GM12892 (cell line): Measurements from ENCODE around the gene ZNF394.

ENCODE experiments used
- DNase-seq: peaks from one replicate; pipeline ENCODE4 v3.0.0; 2011; ENCODE audit not compliant: insufficient read length
- FAIRE-seq: peaks from 2 replicates; lab custom pipeline; 2011; peaks lifted over from hg19 to GRCh38; lab: Jason Lieb, UNC
- POLR2A ChIP-seq: IDR thresholded peaks from 2 replicates; pipeline ENCODE4 v1.6.1; 2011; ENCODE audit warnings: low read depth, low read length, control low read depth
- POLR2AphosphoS5 ChIP-seq: IDR thresholded peaks from 2 replicates; pipeline ENCODE4 v1.6.1; 2011; ENCODE audit warnings: low read depth, low read length, control low read depth
- TAF1 ChIP-seq: IDR thresholded peaks from 2 replicates; pipeline ENCODE4 v1.6.1; 2011; ENCODE audit warnings: low read depth, mild to moderate bottlenecking, control low read depth, low read length, borderline replicate concordance

ZNF394 gene

DNA sequence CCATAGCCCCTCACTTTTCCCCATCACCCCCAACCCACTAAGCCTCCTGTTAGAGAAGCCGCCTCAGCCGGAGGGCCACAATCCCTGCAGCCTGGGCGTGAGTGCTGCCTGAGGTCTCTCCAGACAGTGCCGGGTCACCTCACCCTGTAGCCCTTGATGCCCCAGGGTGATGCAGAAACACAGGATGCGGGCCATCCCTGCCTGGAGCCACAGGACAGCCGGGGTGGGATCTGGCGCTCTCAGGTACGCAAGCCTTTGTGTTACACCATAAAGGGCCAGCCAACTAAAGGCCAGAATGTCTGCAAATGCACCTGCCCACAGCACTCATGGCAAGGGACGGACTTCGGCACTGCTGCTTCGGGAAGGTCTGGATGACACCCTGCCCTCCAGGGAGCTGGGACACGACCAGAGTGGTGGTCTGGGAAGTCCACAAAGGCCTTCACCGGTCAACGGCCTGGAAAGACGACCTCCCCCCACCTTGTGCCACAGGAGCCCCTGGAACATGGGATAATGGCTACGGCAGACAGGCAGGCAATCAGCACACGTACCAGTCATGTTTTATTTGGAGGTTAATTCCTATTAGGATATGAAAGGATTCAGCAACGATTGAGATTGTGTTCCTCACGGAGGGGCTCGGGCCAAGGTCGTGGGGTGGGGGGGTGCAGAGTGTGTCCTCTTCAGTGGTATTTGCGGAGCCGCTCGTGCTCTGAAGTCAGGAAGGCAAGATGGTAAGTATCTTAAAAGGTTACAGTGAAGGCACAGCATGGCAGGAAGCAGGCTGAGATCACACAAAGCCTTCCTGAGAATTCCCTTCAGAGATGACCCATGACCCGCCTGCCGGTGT, 42.2 kb downstream of the ZNF394 start:
- no peak for DNase-seq
- TF ChIP-seq POLR2AphosphoS5 (no peak; the same call in none of the 2 replicates), TAF1 (no peak), POLR2A (peak; percentile 39; the same call in 1 of the 2 replicates)
- no peak for FAIRE-seq

DNA sequence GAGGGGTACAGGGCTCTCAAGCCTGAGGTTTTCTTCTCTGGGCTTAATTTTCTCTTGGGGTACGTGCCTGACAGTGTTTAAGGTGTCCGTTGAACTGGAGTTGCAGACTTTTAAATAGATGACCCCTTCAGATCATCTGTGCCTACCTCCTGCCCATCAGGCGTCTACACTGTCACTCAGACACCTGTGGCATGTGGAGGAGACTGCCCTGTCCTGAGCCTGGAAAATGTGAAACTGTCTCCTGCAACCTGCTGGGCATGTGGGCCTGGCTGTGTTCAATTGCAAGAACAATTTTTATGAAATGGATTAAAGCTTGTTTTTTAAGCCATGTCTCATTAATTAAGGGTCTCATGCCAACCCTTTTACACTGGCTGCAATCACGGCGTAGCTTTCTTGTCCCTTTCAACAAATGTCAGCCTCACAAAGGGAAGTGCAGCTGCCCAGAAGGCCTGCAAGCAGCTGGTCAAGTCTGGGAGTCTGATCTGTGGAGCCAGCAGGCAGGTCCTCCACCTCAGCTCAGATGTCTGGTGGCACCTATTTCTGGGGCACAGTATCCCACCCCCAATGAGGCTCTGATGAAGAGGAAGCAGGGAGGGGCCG, 42.9 kb downstream of the ZNF394 start:
- TF ChIP-seq TAF1 (no peak), POLR2A (no peak), POLR2AphosphoS5 (no peak)
- DNase-seq (no peak), FAIRE-seq (no peak)

DNA sequence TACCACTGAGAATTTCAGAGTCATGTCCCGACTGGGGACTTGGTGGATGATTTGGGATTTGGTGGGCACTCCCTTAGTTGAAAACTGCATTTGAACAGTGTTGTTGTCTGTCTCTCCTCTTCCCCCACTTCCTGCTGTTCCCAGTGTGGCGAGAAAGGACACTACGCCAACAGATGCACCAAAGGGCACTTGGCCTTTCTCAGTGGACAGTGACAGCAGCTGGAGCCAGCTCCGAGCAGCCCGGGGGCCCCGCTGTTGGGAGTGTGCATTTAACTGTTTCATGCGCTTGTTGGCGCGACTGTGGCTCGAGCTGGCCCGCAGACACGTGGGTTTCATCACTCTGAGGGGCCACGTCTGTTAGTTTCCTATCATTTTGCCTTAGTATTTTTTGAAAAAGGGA, 43.8 kb downstream of the ZNF394 start:
- DNase-seq (no peak), FAIRE-seq (no peak)
- TF ChIP-seq POLR2AphosphoS5 (no peak), POLR2A (no peak), TAF1 (no peak)

DNA sequence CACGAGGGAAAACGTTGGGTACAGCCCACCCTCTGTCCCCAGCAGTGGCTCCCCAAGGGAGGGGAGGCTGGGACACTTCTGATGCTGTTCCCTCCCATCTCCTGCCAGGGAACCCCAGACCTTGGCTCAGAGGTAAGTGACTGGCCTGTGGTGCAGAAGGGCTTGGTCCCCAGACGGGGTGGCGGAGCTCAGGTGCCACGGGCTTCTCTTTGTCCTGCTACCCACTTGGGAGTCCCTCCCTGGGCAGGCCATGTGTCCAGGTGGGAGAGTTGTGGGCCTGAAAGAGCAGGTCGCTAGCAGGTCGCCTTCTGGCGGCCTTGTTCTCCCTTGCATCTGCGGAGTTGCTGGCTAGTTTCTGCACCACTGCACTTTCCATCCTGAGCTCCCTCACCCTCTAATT, 44.2 kb downstream of the ZNF394 start:
- DNase-seq = no peak
- no peak for TF ChIP-seq POLR2A
- TF ChIP-seq POLR2AphosphoS5 = no peak
- TF ChIP-seq TAF1 = no peak
- no peak for FAIRE-seq

DNA sequence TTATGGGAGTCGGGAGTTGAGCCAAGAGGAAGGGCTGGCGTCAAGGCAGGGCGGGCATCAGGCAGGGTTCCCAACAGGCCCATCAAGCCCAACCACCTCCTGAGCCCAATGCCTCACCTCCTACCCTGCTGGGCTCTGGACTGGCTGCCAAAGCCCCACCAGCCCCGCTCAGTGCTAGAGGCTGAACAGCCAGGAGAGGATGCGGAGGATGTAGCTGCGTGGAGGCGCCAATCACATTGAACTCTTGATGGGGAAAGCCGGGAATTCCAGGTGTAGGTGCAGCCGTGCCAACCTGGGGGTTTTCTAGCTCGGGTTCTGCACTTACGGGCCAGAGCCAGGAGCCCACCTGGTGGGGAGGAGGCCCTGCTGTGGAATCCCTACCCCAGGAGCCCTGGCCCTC, 47.0 kb downstream of the ZNF394 start:
- FAIRE-seq = no peak
- DNase-seq = no peak
- TF ChIP-seq POLR2AphosphoS5 = no peak
- no peak for TF ChIP-seq POLR2A
- TF ChIP-seq TAF1 = no peak

DNA sequence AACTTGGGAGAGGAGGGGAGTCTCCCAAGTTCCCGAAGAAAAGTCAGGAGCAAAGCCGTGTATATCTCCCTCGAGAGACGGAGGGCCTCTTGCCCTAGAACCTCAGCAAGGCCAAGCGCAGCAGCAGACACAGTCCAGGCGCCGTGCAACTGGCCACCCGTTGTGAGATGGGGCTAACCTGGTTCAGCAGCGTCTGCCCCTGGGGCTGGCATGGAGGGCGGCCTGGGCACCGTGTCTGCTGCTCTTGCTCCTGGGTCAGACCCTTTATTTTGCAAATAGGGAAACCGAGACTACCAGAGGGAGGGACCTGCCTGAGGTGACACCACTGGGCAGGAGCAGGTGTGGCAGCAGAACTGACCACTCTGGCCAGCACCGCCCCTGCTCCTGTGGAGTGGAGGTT, 47.5 kb downstream of the ZNF394 start:
- FAIRE-seq (no peak), DNase-seq (no peak)
- TF ChIP-seq TAF1 = no peak
- TF ChIP-seq POLR2A = no peak
- no peak for TF ChIP-seq POLR2AphosphoS5

DNA sequence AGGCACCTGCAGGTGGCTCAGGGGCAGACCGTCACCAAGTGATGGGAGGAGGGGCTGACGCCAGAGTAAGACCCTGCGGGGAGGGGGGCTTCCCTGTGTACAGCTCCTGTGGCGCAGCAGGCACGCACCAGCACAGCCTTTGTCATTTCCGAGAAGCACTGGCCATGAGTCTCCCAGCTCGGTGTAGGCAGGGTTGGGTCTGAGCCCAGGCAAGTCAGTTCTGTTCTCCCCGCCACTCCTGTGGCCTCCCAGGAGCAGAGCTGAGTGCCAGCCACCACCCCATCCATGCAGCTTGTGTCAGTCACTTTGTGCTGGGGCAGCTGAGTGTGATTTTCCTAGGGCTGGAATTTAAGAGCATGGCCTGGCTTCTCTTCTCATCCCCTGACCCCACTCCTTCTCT, 48.1 kb downstream of the ZNF394 start:
- DNase-seq (no peak), FAIRE-seq (no peak)
- TF ChIP-seq POLR2A (no peak), TAF1 (no peak), POLR2AphosphoS5 (no peak)

- TF ChIP-seq POLR2A = no peak
- DNase-seq (no peak), FAIRE-seq (no peak)
Observed at GRCh38 chr7:99449326-99449725, 50.8 kb downstream of the ZNF394 start.

GRCh38 chr7:99448855-99449254, 51.2 kb downstream of the ZNF394 start:
- DNase-seq (no peak), FAIRE-seq (no peak)
- TF ChIP-seq TAF1 (no peak), POLR2AphosphoS5 (no peak), POLR2A (no peak)

DNA sequence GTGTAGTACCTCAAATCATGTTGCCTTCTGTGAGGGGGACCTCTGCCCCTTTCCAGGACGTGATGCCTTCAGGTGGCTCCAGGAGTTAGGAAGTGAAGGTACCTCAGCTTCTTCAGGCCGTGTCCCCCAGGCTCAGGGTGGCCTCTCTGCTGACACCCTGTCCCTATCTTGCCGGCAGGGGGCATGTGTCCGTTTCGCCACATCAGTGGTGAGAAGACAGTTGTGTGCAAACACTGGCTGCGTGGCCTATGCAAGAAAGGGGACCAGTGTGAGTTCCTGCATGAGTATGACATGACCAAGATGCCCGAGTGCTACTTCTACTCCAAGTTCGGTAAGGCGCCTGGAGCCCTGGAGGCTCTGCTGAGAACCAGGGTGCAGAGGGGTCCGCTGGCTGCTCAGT, 52.1 kb downstream of the ZNF394 start:
- DNase-seq (no peak), FAIRE-seq (no peak)
- TF ChIP-seq POLR2A (no peak), TAF1 (no peak)

GRCh38 chr7:99446096-99446495, 54.0 kb downstream of the ZNF394 start:
- DNase-seq = no peak
- no peak for FAIRE-seq
- TF ChIP-seq TAF1 (no peak), POLR2A (no peak), POLR2AphosphoS5 (no peak)
